Suppressor macrophage (primary cell): Measurements from ENCODE around the gene YBX1.
A peak's percentile ranks its signal among the peaks of the same experiment; 100 is the strongest.
"Not testable (repeated sequence)": the region's sequence is repeated elsewhere in the genome, so short reads cannot be mapped to it uniquely, and the experiment has no call there.

ENCODE experiments used
- DNase-seq, 4 experiments: peaks; one replicate each; pipeline ENCODE4 v3.0.0-alpha.2; 2020 to 2022
- total RNA-seq, 17 experiments: gene quantifications; one replicate each; lab custom pipeline; 2026; ENCODE audit warnings: mixed read lengths in 6 of 17, inconsistent platforms in 3 of 17; lab: John Stamatoyannopoulos, UW

YBX1 gene
- 507 to 1,132 (median 881) reads per million in 17 experiments for total RNA-seq

DNA sequence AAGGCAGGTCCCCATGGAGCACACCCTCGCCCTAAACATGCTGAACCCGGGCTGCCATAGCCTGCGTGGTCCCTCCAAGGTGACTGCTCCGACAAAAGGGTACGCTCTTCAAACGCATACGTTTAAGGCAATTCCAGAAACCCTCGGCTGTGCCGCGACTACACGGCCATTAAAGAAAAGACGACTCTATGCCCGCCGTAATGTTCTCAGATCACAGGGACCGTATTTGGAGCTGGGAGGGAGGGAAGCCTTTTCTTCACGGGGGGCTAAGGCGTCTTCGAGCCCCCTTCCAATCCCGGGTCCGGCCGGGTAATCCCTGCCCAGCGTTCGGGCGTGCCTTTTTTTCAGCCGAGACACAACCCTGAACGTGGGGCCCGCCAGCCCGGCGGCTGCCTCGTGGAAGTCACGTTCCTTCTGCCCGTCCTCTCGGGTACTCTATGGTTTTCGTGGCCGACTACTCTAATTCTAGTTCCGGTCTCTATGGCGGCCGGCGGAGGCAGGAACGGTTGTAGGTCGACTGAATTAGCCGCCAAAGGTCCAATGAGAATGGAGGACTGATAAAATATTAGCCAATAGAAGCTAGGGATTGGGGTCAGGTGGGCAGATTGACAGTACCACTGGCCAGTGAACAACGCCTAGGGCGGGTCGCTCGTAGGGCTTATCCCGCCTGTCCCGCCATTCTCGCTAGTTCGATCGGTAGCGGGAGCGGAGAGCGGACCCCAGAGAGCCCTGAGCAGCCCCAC is at the start of gene YBX1:
YBX1 (plus strand) TSS at position 678 of the 743 bp plus-strand sequence. CDS start 148 bp downstream, outside the sequence.
- peak; percentile 97 to 99 (median 98) for DNase-seq

DNA sequence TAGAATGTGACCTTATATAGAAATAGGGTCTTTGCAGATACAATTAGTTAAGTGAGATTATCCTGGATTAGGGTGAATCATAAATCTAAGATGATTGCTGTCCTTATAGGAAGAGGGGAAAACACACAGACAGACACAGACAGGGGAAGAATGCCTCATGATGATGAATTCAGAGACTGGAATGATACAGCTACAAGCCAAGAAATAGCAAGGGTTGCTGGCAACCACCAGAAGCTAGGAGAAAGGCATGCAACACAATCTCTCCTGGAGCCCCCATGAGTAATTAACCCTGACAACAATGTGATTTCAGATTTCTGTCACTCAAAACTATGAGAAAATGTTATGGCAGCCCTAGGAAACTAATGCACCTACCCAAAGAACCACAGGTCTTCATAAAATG is 43.1 kb upstream of the YBX1 start:
- no peak for DNase-seq

DNA sequence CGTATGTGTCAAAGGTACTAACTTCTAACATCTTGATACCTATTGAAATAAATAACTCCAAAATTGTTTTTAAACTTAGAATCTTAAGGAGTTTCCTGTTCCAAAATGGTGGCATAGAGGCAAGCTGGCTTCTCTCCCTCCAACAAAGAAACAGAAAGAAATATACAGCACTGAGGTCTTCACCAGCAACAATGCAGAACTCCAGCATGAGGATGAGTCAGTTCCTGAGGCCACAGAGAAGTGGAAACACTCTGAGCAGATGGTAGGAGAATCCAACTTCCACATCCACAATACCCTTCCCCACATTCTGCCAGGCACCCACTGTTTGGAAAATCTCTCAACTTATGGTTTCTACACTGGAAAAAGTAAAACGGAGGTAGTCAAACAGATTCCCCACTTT is 36.2 kb upstream of the YBX1 start:
- peak; percentile 63 to 81 (median 74) for DNase-seq

DNA sequence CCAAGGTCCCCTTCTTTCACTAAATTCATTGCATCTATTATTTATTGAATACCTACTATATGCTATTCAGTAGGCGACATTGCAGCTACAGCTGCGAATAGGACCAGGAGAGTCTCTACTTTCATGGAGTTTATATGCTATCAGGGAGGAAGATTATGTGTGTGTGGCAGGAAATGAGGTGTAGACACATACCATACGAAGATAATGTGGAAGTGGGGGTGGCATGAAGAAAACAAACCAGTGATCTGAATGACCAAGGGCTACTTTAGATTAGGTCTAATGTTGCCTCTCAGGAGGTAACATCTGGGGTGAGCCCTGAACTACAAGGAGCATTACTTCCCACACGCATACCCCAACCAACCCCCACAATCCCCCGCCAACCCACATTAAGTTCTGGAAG is 25.0 kb upstream of the YBX1 start:
- peak in 1 of 4 experiments; percentile 3 for DNase-seq

DNA sequence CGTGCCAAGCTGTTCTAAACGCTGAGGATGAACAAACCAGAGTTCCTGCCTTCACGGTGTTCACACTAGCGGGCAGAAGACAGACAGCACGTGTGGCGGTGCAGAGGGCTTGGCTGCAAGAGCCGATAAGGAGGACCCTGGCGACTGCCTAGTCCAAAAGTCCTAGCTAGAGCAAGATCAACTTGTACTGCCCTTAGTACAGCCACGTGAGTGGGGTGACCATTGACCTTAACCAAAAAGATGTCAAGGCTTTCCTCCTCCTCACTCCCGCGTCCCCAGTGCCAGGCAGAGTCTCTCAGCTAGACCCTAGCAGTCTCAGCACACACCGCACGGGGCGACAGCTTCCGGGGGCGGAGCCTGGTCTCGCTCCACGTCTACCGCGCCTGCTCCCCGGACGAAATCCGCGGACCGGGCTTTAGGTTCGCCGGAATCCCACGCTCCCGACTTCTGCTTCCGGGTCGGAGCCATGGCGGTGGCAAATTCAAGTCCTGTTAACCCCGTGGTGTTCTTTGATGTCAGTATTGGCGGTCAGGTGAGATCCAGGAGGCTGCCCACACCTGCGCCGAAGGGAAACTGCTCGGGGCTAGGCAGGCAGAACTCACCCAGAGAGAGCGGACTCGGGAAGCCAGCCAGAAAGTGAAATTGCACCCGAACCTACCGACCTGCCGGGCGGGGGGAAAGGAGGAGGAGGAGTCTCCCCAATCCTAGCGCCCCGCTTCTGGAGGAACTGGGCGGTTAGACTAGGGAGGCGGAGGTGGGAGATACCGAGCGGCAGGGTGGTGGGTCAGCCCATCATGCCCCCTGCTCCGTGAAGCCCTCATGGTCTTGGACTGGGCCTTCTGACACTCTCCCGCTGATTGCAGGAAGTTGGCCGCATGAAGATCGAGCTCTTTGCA is 24.0 kb upstream of the YBX1 start, which contains the start of gene PPIH:
PPIH (plus strand) TSS at position 443 of the 896 bp plus-strand sequence; CDS start at position 467, 24 bp downstream.
- DNase-seq, result peak; percentile 95 to 98 (median 97)

DNA sequence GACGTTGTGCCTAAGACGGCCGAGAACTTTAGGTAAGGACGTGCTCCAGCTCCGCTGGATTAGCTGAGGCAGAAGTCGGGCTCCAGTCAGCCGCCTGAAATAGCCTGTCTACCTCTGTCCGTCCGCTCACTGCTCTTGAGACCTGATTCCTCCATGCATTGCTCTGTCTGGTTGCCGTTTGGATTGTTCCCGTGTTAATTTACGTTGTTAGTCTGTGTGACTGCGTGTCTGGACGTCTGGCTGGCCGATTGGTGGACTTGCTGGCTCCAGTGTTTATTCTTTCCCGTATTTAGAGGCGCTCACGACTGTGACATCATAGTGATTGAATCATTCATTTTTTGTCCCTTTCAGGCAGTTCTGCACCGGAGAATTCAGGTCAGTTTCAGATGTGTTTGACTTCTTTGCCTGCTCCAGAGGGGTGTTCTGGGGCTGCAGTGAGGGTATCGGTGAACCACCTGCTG is 23.3 kb upstream of the YBX1 start:
- peak in 1 of 4 experiments; percentile 25 for DNase-seq

DNA sequence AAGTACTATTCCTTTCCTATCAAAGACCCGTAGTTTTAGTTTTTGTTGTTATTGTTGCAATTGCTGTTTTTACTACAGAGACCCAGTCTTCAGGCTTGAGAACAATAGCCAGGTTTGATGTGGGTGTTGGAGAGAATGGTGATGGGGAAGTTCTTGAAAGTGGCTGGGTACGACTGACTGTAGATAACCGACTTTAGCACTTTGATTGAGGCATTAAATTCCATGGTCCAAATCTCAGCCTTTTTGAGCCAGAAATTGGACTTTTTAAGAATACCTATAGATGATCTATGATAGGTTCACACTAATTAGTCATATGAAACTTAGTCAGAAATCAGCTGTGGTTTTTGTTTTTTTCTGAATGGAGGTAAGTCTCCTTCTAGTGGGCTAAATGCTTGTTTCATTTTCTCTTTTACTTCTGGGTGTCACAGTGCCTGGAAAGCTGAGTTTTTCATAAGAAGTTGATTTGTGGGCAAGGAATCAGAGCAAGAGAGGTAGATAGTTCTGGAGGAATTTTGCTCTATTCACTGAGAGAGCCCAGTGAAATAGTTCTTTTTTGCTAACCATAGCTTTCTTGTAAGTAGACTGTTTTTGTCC is 21.2 kb upstream of the YBX1 start:
- DNase-seq, result no peak

DNA sequence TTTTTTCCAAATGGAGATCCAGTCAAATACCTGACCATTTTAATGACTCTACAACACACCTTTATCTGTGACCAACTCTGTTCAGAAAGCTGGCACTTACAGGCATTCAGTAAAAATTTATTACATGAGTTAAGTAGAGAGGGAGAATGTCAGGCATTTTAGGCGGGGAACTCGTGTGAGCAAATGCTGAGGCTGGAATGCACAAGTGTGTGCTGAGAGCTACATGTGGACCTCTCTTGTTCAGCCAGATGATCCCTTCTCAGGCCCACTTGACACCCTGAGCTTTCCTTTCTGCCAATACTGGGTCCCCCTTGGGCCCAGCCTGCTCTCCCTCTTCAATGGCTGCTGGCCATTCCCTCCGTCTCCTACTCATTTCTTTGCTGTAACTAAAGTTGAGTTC is 12.3 kb upstream of the YBX1 start:
- DNase-seq, result no peak

DNA sequence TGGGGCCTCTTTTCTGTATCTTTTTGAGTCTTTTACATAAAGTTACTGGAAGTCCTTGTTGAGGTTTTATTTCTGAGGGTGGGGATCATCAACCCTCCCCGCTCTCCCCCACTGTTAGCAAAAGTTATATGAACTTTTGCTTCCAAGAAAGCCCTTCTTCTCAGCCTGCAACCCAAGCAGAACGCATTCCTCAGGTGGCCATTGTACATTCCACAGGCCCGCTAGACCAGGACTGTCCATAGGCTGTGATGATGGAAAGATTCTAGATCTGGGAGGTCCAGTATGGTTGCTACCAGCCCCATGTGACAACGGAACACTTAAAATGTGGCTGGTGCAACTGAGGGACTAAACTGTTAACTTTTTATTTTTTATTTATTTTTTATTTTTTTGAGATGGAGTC is 11.8 kb upstream of the YBX1 start:
- no peak for DNase-seq

DNA sequence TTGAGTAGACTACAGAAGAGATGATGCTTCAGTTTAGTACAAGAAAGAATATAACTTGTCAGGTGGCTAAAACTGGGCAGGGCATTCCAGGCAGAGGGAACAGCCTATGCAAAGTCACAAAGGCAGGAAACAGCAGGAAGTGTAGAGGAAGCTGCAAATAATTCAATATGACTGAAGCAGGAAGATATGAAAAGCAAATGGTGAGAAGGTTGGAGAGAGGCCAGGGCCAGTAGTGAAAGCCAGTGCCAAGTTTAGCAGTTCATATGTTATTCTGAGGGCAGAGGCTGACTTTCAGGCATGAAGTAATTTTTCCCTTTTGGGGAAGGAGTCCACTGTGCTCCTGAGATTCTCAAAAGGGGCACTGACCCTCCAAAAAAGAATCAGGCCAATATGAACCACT is 8.0 kb upstream of the YBX1 start:
- no peak for DNase-seq

DNA sequence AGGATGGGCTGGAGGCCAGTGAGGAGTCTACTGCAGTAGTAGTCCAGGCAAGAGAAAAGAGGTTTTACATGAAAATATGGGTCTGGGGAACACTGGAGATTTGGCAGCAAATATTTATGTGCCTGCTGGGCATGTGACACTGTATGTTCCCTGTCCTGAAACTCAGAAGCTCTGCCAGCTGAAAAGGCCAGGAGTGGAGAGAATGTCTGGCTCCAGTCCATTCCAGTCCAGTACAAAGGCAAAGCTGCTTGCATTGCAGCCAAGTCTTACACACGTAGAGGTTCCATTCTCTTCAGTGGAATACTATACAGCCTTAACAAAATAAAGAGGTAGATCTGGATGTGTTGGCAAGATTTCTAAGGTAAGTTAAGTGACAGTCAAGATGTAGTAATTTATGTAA is 7.5 kb upstream of the YBX1 start:
- DNase-seq, result no peak

DNA sequence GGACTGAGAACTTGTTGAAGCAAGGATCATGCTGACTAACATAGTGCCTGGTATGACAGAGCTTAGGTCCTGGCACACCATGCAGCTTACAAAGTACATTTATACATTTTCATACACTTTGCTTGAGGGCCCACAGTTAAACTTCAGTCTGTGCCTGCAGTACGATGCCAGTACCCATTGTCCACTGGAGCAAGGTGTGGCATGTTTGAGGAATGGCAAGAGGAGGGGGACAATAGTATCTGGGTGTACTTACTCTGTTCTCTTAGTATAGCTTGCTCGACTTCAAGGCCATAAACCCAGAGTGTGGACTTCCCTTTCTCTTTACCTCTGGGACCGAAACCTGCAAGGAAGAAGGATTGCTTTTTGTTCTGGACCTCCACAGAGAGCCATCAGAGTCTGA is 6.8 kb upstream of the YBX1 start:
- DNase-seq, result no peak

DNA sequence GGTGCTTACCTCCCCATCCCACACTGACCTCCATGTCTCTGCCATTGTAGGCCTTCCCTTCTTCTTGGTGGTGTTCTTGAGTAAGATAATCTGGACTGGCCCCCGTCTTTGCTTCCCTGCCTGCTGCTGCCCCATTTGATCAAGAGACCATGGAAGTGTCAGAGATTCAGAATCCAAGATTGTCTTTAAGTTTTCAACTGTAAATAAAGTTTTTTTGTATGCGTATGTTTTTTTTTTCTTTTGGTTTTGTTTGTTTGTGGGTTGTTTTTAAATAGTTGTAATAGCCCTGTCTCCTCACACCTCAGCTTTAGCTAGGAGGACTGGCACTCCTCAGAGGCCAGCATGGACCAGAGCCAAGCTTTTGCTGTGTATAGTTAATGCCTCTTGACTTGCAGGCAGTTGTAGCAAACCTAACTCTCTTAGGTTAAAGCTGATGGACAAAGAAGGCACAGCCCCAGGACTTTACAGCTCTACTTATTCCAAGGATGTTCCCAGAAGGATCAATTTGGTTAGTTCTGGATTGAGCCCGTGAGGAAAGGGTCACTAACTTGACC is 5.6 kb upstream of the YBX1 start:
- no peak for DNase-seq

DNA sequence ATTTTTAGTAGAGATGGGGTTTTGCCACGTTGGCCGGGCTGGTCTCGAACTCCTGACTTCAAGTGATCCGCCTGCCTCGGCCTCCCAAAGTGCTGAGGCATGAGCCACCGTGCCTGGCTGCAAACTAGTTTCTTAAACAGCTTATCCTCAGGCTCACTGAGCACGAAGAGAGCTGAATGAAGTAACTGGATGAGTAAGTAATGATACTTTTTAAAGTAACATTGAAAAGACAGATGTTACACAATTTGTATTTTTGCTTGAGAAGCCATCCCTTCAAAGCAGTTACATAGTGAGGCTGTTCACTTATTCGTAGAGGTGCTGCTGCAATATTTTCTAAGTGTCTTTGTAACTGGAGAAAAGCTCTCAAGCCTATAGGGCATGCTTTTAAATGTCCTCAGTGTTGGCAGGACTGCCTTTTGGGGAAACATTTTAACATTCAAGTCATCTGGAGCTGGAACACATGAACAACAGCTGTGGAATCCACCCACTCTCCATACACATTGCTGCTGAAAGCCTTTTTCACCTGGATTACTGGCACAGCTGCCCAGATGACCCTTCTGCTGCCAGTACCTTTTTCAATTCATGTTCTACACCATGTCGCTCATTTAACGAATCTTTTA is 2.7 kb upstream of the YBX1 start:
- DNase-seq, result peak in 2 of 4 experiments; percentile 21 to 33

DNA sequence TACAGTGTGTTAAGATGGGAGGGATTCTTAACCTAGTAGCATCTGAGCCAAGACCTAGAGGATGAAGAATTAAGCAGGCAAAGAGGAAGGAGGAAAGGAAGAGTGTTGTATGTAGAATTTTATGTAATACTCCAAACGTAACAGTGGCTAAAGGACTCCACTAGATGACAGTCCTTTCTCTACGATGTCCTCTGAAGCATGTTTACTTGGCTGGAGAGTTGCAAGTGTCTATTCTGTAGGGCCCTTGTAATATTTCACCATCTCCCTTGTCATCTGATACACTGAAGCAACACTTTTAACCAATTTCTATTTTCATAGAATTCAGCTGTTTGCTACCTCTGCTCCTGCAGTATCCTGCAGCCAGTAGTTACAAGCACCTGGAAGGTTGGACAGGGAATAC is 2.2 kb upstream of the YBX1 start:
- DNase-seq, result peak in 3 of 4 experiments; percentile 15 to 52 (median 37)

DNA sequence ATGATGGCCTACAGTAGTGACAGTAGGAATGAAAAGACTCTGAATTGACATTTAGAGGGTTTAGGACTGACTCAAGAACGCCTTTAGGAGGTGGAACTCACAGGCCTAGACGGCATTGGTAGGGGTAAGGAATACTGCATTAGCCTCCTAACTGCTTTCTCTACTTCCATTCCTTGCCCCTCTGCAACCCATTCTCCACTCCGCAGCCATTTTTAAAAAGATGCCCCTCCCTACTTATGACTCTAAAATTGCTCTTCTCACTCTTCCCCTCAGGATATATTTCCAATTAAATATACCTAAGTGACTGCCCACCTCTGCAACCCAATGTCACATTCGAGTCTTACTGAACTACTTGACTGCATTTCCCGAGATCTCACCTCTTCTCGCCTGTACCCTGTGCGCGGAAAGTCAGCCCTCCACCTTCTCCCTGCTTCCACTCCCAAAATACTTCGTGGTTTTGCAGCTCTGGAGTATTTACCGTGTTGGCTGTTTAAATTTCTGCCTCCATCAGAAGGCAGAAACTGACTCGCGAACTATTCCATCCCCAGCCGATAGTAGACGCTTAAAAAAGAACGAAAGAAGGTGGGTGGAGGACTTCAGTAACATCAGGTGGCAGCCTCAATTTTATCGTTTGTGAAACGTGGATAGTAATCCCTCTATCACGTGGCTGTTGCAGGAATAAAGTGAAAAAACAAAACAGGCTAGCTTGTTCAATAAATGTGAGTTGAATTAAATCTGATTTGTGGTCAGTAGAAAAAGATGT is 1.1 kb upstream of the YBX1 start:
- peak in 3 of 4 experiments; percentile 20 to 44 (median 38) for DNase-seq

DNA sequence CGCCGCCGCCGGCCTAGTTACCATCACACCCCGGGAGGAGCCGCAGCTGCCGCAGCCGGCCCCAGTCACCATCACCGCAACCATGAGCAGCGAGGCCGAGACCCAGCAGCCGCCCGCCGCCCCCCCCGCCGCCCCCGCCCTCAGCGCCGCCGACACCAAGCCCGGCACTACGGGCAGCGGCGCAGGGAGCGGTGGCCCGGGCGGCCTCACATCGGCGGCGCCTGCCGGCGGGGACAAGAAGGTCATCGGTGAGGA is 193 bp downstream of the YBX1 start:
- DNase-seq, result not testable (repeated sequence)

DNA sequence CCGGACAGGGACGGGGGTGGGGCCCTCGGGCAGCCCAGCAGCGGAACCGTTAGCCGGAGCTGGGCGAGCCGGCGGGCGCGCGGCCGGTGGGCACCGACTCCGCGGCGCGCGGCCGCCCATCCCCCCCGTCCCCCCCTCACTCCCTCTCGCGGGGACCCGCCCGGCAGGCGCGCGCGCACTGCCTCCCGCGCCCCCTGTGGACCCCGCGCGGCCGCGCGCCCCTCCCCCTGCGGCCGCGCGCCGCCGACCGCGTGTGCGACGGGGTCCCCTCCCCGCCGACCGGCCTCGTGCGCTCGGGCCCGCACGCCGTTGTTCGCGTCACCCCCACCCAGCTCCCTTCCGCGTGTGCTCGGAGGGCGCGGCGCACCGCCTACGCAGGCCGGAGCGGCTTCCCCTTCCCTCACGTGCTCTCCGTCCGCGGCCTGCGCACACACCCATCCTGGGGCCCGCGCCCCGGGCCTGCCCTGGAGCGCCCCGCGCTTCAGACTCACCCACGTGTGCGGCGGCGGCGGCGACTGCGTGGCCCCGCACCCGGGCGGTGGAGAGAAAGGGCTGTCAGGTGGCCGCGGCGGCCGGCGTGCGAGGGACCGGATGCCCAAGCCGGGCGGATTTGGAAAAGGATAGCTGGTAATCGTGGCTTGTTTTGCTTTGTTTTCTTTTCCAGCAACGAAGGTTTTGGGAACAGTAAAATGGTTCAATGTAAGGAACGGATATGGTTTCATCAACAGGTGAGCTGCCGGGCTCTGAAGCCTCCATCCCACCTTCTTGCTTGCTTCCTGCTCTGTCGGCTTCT is 717 bp downstream of the YBX1 start:
- peak; percentile 92 to 97 (median 96) for DNase-seq

DNA sequence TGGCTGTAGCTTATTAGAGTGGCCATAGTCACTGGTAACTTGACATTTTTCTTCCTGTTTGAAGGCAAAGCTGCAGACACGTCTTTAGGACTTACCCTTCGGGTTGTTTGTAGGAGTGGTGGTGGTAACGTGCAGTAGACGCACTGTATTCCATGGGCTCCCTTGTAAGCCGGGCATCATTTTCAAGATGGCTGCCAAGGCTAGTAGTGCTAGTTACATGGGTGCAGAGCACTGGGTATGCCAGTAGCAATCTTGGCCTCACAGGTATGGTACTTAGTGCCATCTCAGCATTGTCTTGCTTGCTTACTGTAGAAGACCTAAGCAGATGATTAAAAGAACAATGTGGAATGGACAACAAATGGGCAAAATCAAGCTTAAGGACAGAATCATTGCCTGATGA is 1.9 kb downstream of the YBX1 start:
- peak in 2 of 4 experiments; percentile 4 to 10 for DNase-seq

DNA sequence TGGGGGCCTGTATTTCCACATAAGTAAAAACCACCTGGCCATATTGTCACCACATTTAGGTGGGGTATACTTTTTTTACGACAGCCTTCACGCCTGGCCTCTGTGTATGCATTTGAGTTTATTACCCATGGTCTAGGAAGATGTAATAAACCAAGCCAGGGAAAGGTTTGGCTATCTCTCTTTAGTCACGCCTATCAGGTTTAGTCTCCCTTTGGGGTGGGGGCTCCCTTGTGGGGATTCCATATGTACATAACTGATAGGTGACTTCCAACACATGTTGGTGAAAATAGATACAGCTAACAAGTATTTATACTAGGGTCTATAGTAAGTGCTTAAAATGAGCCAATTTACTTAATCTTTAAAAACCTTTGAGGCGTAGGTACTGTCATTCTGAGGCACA is 4.2 kb downstream of the YBX1 start:
- DNase-seq, result no peak

DNA sequence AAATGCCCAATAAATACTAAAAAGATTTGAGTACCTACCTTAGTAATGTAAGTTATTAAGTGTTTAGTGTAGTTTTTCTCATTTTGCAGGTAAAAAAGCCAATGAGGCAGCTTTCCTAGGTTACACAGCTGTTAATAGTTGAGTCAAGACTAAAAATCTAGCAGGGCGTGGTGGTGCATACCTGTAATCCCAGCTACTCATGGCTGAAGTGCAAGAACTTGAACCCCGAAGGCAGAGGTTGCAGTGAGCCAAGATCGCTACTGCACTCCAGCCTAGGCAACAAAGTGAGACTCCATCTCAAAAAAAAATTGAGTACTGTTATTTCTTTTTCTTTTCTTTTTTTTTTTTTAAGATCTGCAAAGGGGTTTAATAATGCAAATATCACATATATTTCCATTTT is 7.7 kb downstream of the YBX1 start:
- no peak for DNase-seq
